ENCODE results near the gene KL. TPM values are rescaled to one million over a fixed set of nuclear protein-coding genes. Genes with fewer than 3 reads are reported as not detected.

Gene KL
- total RNA-seq, 1 experiment from 2014 or later, result not detected

- POLR2A ChIA-PET, result no interaction called here
- DNase-seq (ENCODE audit: unreplicated experiment), result no peak
- intact Hi-C loops (cut with micrococcal nuclease), result no loop called here
- H3K27me3 Mint-ChIP-seq (ENCODE audit: insufficient read depth, unreplicated experiment), result no peaks in the 10 kb centered on the region
- no peaks in the 10 kb centered on the region for H3K36me3 Mint-ChIP-seq (ENCODE audit: insufficient read depth, unreplicated experiment)
- no TSS peak for BruUV-seq (replicated peaks)
- CTCF ChIA-PET, result interaction anchor here (0.6 kb wide), 1 partner anchor 75 kb away, joined by 4 read pairs; no protein-coding TSS in a partner anchor
- H3K27ac Mint-ChIP-seq (ENCODE audit: low read depth, unreplicated experiment), result no peak overlapping the region
- no peak overlapping the region for H3K4me3 Mint-ChIP-seq (ENCODE audit: unreplicated experiment)
- H3K9me3 Mint-ChIP-seq (ENCODE audit: unreplicated experiment), result no peaks in the 10 kb centered on the region
- H3K4me1 Mint-ChIP-seq (ENCODE audit: insufficient read depth, unreplicated experiment), result no peaks in the 10 kb centered on the region
- TF ChIP-seq CTCF (IDR thresholded peaks at IDR 0.05; ENCODE audit: unreplicated experiment), result no peak
These were observed 42.6 kb downstream of the KL start for GRCh38 chr13:33058776-33059327.

GRCh38 chr13:33060815-33061214 is 44.6 kb downstream of the KL start:
- H3K36me3 Mint-ChIP-seq (ENCODE audit: insufficient read depth, unreplicated experiment), result no peaks in the 10 kb centered on the region
- H3K9me3 Mint-ChIP-seq (ENCODE audit: unreplicated experiment), result no peaks in the 10 kb centered on the region
- CTCF ChIA-PET, result interaction anchor here (0.6 to 0.7 kb wide), 2 partner anchors 11 to 14 kb away, joined by 3 to 4 read pairs; no protein-coding TSS in a partner anchor
- no peak for DNase-seq (ENCODE audit: unreplicated experiment)
- BruUV-seq (replicated peaks), result no TSS peak
- POLR2A ChIA-PET, result no interaction called here
- no peak overlapping the region for H3K4me3 Mint-ChIP-seq (ENCODE audit: unreplicated experiment)
- no peaks in the 10 kb centered on the region for H3K4me1 Mint-ChIP-seq (ENCODE audit: insufficient read depth, unreplicated experiment)
- no peaks in the 10 kb centered on the region for H3K27me3 Mint-ChIP-seq (ENCODE audit: insufficient read depth, unreplicated experiment)
- no peak overlapping the region for H3K27ac Mint-ChIP-seq (ENCODE audit: low read depth, unreplicated experiment)
- TF ChIP-seq CTCF (IDR thresholded peaks at IDR 0.05; ENCODE audit: unreplicated experiment), result no peak
- intact Hi-C loops (cut with micrococcal nuclease), result no loop called here

- no peaks in the 10 kb centered on the region for H3K36me3 Mint-ChIP-seq (ENCODE audit: insufficient read depth, unreplicated experiment)
- intact Hi-C loops (cut with micrococcal nuclease), result no loop called here
- no peak overlapping the region for H3K4me3 Mint-ChIP-seq (ENCODE audit: unreplicated experiment)
- H3K27me3 Mint-ChIP-seq (ENCODE audit: insufficient read depth, unreplicated experiment), result no peaks in the 10 kb centered on the region
- TF ChIP-seq CTCF (IDR thresholded peaks at IDR 0.05; ENCODE audit: unreplicated experiment), result no peak
- ChIA-PET CTCF (no interaction called here), POLR2A (no interaction called here)
- H3K27ac Mint-ChIP-seq (ENCODE audit: low read depth, unreplicated experiment), result no peak overlapping the region
- BruUV-seq (replicated peaks), result no TSS peak
- H3K9me3 Mint-ChIP-seq (ENCODE audit: unreplicated experiment), result no peaks in the 10 kb centered on the region
- DNase-seq (ENCODE audit: unreplicated experiment), result no peak
- H3K4me1 Mint-ChIP-seq (ENCODE audit: insufficient read depth, unreplicated experiment), result no peaks in the 10 kb centered on the region
These were observed 50.1 kb downstream of the KL start for GRCh38 chr13:33066329-33066728.

- no TSS peak for BruUV-seq (replicated peaks)
- H3K27me3 Mint-ChIP-seq (ENCODE audit: insufficient read depth, unreplicated experiment), result no peaks in the 10 kb centered on the region
- H3K36me3 Mint-ChIP-seq (ENCODE audit: insufficient read depth, unreplicated experiment), result no peaks in the 10 kb centered on the region
- no peak overlapping the region for H3K4me3 Mint-ChIP-seq (ENCODE audit: unreplicated experiment)
- no peaks in the 10 kb centered on the region for H3K4me1 Mint-ChIP-seq (ENCODE audit: insufficient read depth, unreplicated experiment)
- no peak for TF ChIP-seq CTCF (IDR thresholded peaks at IDR 0.05; ENCODE audit: unreplicated experiment)
- ChIA-PET POLR2A (no interaction called here), CTCF (interaction anchor here (0.6 kb wide), 2 partner anchors 12 to 163 kb away, joined by 3 to 4 read pairs; no protein-coding TSS in a partner anchor)
- H3K9me3 Mint-ChIP-seq (ENCODE audit: unreplicated experiment), result no peaks in the 10 kb centered on the region
- intact Hi-C loops (cut with micrococcal nuclease), result no loop called here
- H3K27ac Mint-ChIP-seq (ENCODE audit: low read depth, unreplicated experiment), result no peak overlapping the region
- DNase-seq (ENCODE audit: unreplicated experiment), result peak; percentile 30
These were observed 53.1 kb downstream of the KL start for GRCh38 chr13:33069365-33069764.

All from MCF 10A (cell line).